ENCODE data around the gene COQ5. TPM values are rescaled to one million over a fixed set of nuclear protein-coding genes. Genes with fewer than 3 reads are reported as not detected.
"Not testable (repeated sequence)": the region's sequence is repeated elsewhere in the genome, so short reads cannot be mapped to it uniquely, and the experiment has no call there.

COQ5 gene
- total and polyA plus RNA-seq, 7 donors, result 33.1 to 81.4 (median 52.8) TPM

DNA sequence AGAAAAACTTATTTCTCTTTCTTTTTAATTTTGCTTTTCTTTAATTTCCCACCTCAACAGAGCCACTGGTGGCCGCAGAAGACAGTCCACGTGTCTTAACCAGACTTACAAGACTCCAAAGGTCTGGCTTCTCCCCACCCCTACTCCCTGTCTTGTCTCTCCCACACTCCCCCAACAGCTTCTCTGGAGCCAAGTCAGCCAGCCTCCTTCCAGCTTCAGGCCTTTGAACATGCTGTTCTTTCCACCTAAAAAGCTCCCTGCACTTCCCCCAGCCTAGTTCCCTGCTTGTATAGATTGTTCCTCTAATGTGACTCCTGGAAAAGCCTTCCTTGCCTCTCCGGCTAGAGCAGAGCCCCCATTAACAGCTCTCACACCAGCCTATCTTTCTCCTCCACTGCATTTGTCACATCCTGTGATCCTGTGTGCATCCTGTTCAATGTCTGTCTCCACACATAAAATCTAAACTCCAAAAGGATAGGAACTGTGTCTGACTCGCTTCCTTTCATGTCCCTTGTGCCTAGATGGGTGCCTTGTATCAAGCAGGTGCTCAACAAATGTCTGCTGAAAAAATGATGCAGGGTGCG lies 40.8 kb downstream of the COQ5 start:
- no peak overlapping the region for H3K4me3 ChIP-seq
- no peaks in the 10 kb centered on the region for H3K27me3 ChIP-seq (ENCODE audit: insufficient read depth in 3 of 3, low read length in 2 of 3)
- intact Hi-C loops (cut with DNase I), result no loop called here
- ATAC-seq (no peak), DNase-seq (no peak)
- peaks cover 6% of the 10 kb centered on the region for H3K4me1 ChIP-seq
- H3K9me3 ChIP-seq, result no peaks in the 10 kb centered on the region
- no peak overlapping the region for H3K27ac ChIP-seq
- TF ChIP-seq, protein P1, sequence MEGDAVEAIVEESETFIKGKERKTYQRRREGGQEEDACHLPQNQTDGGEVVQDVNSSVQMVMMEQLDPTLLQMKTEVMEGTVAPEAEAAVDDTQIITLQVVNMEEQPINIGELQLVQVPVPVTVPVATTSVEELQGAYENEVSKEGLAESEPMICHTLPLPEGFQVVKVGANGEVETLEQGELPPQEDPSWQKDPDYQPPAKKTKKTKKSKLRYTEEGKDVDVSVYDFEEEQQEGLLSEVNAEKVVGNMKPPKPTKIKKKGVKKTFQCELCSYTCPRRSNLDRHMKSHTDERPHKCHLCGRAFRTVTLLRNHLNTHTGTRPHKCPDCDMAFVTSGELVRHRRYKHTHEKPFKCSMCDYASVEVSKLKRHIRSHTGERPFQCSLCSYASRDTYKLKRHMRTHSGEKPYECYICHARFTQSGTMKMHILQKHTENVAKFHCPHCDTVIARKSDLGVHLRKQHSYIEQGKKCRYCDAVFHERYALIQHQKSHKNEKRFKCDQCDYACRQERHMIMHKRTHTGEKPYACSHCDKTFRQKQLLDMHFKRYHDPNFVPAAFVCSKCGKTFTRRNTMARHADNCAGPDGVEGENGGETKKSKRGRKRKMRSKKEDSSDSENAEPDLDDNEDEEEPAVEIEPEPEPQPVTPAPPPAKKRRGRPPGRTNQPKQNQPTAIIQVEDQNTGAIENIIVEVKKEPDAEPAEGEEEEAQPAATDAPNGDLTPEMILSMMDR (IDR thresholded peaks at IDR 0.05), result no peak
- WGBS, 3 donors, result 75 to 78% (median 76%) methylated on average over 5 of the region's 5 CpGs
- H3K36me3 ChIP-seq (ENCODE audit: insufficient read depth in 1 of 2, low read depth in 1 of 2), result peaks cover 2 to 7% of the 10 kb centered on the region in 2 donors

DNA sequence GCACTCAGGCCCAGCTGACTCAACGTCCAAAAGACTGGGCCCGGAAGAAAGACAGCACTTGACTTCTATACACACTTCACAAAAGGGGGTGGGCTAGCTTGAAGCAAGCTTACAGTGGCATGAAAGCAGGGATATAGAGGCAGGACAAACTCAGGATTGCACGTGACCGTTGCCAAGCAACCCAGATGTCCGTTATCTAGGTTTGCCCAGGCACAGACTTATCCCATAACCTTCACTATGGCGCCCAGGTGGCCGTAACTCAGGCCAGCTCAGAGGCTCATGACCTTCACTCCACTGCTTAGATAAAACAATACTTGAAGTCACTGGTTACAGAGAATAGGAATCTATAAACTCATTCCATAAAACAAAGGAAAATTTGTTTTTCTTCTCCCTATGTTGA lies 41.4 kb downstream of the COQ5 start:
- H3K4me1 ChIP-seq; DNase-seq; H3K36me3 ChIP-seq (ENCODE audit: insufficient read depth in 1 of 2, low read depth in 1 of 2); ATAC-seq; H3K27me3 ChIP-seq (ENCODE audit: insufficient read depth in 3 of 3, low read length in 2 of 3); intact Hi-C loops (cut with DNase I); H3K4me3 ChIP-seq; H3K27ac ChIP-seq; H3K9me3 ChIP-seq: not testable (repeated sequence)
- 85 to 91% (median 87%) methylated on average over 7 of the region's 7 CpGs for WGBS, 3 donors

DNA sequence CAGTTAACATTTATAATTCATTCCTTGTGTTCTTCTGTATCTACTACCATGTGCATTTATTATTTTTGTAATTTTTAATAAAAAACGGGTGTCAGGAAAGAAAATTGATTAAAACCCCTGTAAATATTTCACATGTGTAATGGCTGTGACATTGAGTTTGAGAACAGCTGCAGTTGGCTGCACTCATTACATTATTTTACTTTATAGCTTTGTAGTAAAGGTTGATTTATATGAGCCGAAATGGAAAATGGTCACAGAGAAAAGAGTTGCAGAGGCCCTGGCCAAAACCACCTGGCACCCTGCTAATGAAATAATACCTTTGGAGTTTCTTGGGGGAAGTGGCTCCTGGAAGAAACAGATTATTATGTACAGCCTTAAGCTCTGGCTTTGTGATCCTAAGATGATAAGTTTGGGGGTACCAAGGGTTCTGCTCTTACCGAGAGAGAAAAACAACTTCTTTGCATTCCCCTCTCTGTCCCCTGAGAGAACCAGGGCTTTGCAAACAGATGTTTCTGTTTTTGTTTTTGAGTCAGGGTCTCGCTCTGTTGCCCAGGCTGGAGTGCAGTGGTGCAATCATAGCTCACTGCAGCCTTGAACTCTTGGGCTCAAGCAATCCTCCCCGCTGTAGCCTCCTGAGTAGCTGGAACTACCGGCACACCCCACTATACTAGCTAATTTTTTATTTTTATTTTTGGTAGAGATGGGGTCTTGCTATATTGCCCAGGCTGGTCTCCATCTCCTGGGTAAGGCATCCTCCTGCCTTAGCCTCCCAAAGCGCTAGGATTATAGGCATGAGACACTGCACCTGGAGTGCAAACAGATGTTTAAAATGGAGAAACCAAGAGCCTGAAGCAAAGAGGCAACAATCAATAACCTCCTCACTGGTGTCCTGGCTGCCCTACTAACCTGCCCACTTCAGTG lies 42.7 kb downstream of the COQ5 start:
- intact Hi-C loops (cut with DNase I), result no loop called here
- Histone ChIP-seq H3K27ac (no peak overlapping the region), H3K27me3 (ENCODE audit: insufficient read depth in 3 of 3, low read length in 2 of 3) (no peaks in the 10 kb centered on the region), H3K4me3 (no peak overlapping the region), H3K36me3 (ENCODE audit: insufficient read depth in 1 of 2, low read depth in 1 of 2) (peaks cover 2 to 7% of the 10 kb centered on the region in 2 donors), H3K9me3 (no peaks in the 10 kb centered on the region), H3K4me1 (peaks cover 1% of the 10 kb centered on the region)
- no peak for DNase-seq
- WGBS, 3 donors, result 73 to 77% (median 76%) methylated on average over 7 of the region's 7 CpGs
- ATAC-seq, result no peak
- TF ChIP-seq, protein P1 (IDR thresholded peaks at IDR 0.05), result no peak

DNA sequence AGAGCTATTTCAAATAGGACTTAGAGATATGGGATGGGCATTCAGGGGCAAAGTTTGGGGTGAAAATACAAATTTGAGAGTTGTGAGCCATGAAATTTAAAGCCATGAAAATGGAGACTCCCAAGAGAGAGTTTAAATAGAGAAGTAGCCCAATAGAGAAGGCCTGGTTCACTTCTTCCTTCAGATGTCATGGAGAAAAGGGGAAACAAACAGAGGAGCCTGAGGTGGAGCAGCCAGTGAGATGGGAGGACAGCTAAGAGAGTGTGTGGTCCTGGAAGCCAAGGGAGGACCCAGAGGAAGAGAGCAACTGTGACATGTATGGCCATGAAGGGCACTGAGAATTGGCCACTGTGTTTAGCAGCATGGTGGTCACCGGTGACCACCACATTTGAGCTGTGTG lies 45.3 kb downstream of the COQ5 start:
- DNase-seq, result no peak
- WGBS, 3 donors, result 87 to 100% (median 100%) methylated on average over 1 of the region's 1 CpG
- H3K36me3 ChIP-seq (ENCODE audit: insufficient read depth in 1 of 2, low read depth in 1 of 2), result peaks cover 2 to 3% of the 10 kb centered on the region in 2 donors

More for the DNA sequence above, 45.3 kb downstream of the COQ5 start:
- H3K9me3 ChIP-seq, result no peaks in the 10 kb centered on the region
- H3K27me3 ChIP-seq (ENCODE audit: insufficient read depth in 3 of 3, low read length in 2 of 3), result no peaks in the 10 kb centered on the region
- no peak overlapping the region for H3K4me3 ChIP-seq
- intact Hi-C loops (cut with DNase I), result no loop called here
- H3K4me1 ChIP-seq, result no peaks in the 10 kb centered on the region
- no peak overlapping the region for H3K27ac ChIP-seq
- TF ChIP-seq, protein P1 (IDR thresholded peaks at IDR 0.05), result no peak
- ATAC-seq, result no peak

Data from psoas muscle (tissue), 8 donors.